GM12878 (cell line): ENCODE measurements around the gene CFAP141.

Experiments used
- EGR1 ChIP-seq, 2 experiments: IDR thresholded peaks; 1 replicate in 1 of 2; 2 replicates in 1 of 2; pipeline ENCODE4 v1.6.1; 2011 to 2012; ENCODE audit warnings: low read depth in 2 of 2, low read length in 2 of 2, borderline replicate concordance in 1 of 2, mild to moderate bottlenecking in 1 of 2, moderate library complexity in 1 of 2
- SUZ12 ChIP-seq: fragments of 200-600 bp; sonication (generic); IDR thresholded peaks from one replicate; pipeline ENCODE4 v1.6.1; 2018; ENCODE audit warnings: antibody characterized with exemption, mild to moderate bottlenecking; ENCODE audit not compliant: unreplicated experiment

DNA sequence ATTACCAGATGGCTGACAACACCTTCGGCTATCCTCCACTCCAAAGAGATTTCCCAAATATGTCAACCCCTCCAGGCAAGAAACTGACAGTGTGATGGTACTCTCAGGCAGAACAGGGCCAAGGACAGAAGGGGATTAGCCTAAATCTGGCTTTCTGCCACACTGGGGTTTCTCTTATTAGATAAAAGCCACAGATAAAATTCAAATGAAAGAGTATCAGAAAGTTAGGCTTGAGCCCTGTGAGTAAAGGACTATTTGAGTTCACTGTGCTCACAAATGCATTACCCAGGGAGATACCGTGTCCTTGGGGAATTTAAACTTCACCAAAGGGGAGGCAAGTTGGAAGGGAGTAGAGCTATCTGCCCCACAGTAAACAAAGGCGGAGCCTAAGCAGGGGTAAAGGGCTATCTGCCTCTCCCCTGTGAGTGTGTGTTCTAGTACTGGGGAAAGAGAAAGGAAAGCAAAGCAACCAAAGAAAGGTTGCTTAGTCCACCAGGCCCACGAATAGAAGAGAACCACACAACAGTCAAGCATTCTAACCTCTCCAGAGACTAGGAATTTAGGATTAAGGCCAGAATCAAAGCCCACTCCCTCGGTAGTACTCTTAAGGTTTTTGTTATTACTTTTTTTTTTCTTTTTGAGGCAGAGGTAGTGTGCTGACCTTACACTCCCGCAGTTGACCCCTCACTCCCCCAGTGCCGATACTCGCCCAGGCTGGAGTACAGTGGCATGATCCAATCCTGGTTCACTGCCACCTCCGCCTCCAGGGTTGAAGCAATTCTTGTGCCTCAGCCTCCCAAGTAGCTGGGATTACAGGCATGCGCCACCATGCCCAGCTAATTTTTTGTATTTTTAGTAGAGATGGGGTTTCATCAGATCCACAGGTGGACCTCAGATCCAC, 27.0 kb downstream of the CFAP141 start:
- TF ChIP-seq SUZ12 (no peak), EGR1 (IDR thresholded peaks at IDR 0.05; ENCODE audit: borderline replicate concordance in 1 of 2, low read depth in 2 of 2, low read length in 2 of 2) (no peak)
